ENCODE results near the gene CRADD. TPM values are rescaled to one million over a fixed set of nuclear protein-coding genes. Genes with fewer than 3 reads are reported as not detected.

CRADD gene
- total RNA-seq, 1 experiment from 2014 or later: 7.6 TPM

DNA sequence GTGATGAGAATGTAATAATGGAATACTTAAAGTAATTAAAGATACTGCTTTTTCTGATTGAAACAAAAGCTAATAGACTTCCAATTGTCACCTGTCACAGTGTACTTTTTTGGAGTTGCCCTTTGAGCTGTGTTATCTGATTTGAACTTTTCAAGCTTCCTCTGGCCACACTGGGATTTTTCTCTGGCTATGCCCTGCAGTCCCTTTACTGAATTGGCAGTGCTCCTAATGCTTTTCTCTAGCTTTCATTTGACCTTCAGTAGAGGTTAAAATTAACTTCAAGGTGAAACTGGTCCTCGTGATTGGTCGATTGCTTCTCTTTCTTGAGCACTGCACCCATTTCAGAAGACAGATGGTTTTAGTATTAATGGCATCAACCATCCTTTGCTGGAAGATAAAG lies 89.2 kb downstream of the CRADD start:
- no peak overlapping the region for H4K8ac ChIP-seq (replicated peaks; ENCODE audit: insufficient read length, low read depth, low read length)
- H3K9me3 ChIP-seq (ENCODE audit: control insufficient read depth, low read depth, low read length): no peaks in the 10 kb centered on the region
- H3K27me3 Mint-ChIP-seq (ENCODE audit: low read depth): no peaks in the 10 kb centered on the region
- H2BK20ac ChIP-seq (ENCODE audit: low read depth, low read length, poor library complexity, severe bottlenecking): no peak overlapping the region
- H4K20me1 ChIP-seq (ENCODE audit: control insufficient read depth, insufficient read depth, insufficient read length): no peaks in the 10 kb centered on the region
- H3K36me3 Mint-ChIP-seq (ENCODE audit: insufficient read depth in 1 of 3, low read depth in 3 of 3): no peaks in the 10 kb centered on the region
- H4K91ac ChIP-seq (ENCODE audit: insufficient read length, low read depth, low read length): no peak overlapping the region
- H3K27me3 ChIP-seq (ENCODE audit: insufficient read depth, low read length): no peaks in the 10 kb centered on the region
- H2BK15ac ChIP-seq (ENCODE audit: low read depth, low read length): no peak overlapping the region
- no peak overlapping the region for H3K18ac ChIP-seq (ENCODE audit: insufficient read length, low read depth, low read length)
- H3K79me1 ChIP-seq (ENCODE audit: insufficient read depth, low read depth, low read length, poor library complexity, severe bottlenecking): no peaks in the 10 kb centered on the region
- H3K27ac ChIP-seq (ENCODE audit: insufficient read length, low read depth, low read length): no peak overlapping the region
- TF ChIP-seq, protein P1, sequence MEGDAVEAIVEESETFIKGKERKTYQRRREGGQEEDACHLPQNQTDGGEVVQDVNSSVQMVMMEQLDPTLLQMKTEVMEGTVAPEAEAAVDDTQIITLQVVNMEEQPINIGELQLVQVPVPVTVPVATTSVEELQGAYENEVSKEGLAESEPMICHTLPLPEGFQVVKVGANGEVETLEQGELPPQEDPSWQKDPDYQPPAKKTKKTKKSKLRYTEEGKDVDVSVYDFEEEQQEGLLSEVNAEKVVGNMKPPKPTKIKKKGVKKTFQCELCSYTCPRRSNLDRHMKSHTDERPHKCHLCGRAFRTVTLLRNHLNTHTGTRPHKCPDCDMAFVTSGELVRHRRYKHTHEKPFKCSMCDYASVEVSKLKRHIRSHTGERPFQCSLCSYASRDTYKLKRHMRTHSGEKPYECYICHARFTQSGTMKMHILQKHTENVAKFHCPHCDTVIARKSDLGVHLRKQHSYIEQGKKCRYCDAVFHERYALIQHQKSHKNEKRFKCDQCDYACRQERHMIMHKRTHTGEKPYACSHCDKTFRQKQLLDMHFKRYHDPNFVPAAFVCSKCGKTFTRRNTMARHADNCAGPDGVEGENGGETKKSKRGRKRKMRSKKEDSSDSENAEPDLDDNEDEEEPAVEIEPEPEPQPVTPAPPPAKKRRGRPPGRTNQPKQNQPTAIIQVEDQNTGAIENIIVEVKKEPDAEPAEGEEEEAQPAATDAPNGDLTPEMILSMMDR (conservative IDR thresholded peaks at IDR 0.05): no peak
- H3K4me3 Mint-ChIP-seq: no peak overlapping the region
- no peaks in the 10 kb centered on the region for H3K4me1 ChIP-seq (ENCODE audit: insufficient read depth, low read length)
- H2AK5ac ChIP-seq (ENCODE audit: insufficient read length, low read length): no peak overlapping the region
- H3K56ac ChIP-seq (ENCODE audit: insufficient read length, low read depth, low read length): no peak overlapping the region
- no peaks in the 10 kb centered on the region for H3K79me2 ChIP-seq (ENCODE audit: insufficient read depth, low read length)
- H3T11ph ChIP-seq (ENCODE audit: low read length): no peak overlapping the region
- H4K5ac ChIP-seq (ENCODE audit: insufficient read length, low read depth, low read length): no peak overlapping the region
- H2BK12ac ChIP-seq (ENCODE audit: insufficient read length, low read depth, low read length): no peak overlapping the region
- H3K4me1 Mint-ChIP-seq: peaks cover 11 to 12% of the 10 kb centered on the region in 2 experiments
- no peak overlapping the region for H3K9ac ChIP-seq (ENCODE audit: extremely low read depth, insufficient read length, low read length)
- no peak overlapping the region for H3K23ac ChIP-seq (ENCODE audit: insufficient read length, low read depth, low read length)
- H3K14ac ChIP-seq (ENCODE audit: insufficient read depth, low read length): no peak overlapping the region
- no peak overlapping the region for H2AFZ ChIP-seq (ENCODE audit: low read length)
- H3K23me2 ChIP-seq (ENCODE audit: insufficient read length, low read depth, low read length, poor library complexity, severe bottlenecking): no peaks in the 10 kb centered on the region
- no CpG with 5 or more reads among the region's 2 CpGs for WGBS (ENCODE audit: extremely low coverage, insufficient read length, low lambda C conversion rate)
- no peak overlapping the region for H3K27ac Mint-ChIP-seq
- no peak overlapping the region for H2BK5ac ChIP-seq (ENCODE audit: insufficient read length, low read length)
- no peak overlapping the region for H3K4ac ChIP-seq (ENCODE audit: low read depth, low read length)
- DNase-seq: no peak
- H3K9me3 Mint-ChIP-seq: no peaks in the 10 kb centered on the region
- no peak overlapping the region for H2BK120ac ChIP-seq (ENCODE audit: low read depth, low read length, poor library complexity, severe bottlenecking)
- H3K4me2 ChIP-seq (ENCODE audit: insufficient read depth, insufficient read length, low read length): no peak overlapping the region

All from H9 (cell line).